Left colon (tissue), 2 donors: ENCODE data around the gene XPOT. TPM values are rescaled to one million over a fixed set of nuclear protein-coding genes. Genes with fewer than 3 reads are reported as not detected.

ENCODE experiments used
- ATAC-seq: fragments of 200-7000 bp; cut with Tn5 transposase; one replicate; pipeline ENCODE4 v1.9.1; 2020; ENCODE audit warnings: mild to moderate bottlenecking, moderate library complexity
- DNase-seq, 2 donors: peaks; one replicate each; pipeline ENCODE4 v3.0.0-alpha.2; 2020
- intact Hi-C, 2 donors: fragments of 100-400 bp; cut with DNase I in 1 of 2; cut with micrococcal nuclease in 1 of 2; formaldehyde crosslinking; loops; one replicate each; pipeline versions ENCODE4 v1.11.2 to v1.14.0; 2022; cut with DNase I, micrococcal nuclease
- total RNA-seq, 2 donors: library from RNA; stranded (reverse); fragmentation: NEBNext Ultra II Directional; extraction: Animal tissue kit (Norgen Biotek cat#: 25700); gene quantifications; one replicate each; pipeline ENCODE4 v1.2.1, GENCODE V29; 2021
- donor health status: DM: no; HTN: no; CAD: no.
- donor health status: DM: yes; HTN: yes; CAD: no.

XPOT gene
- total RNA-seq, 2 donors from 2014 or later: 24.3 to 30.4 TPM

DNA sequence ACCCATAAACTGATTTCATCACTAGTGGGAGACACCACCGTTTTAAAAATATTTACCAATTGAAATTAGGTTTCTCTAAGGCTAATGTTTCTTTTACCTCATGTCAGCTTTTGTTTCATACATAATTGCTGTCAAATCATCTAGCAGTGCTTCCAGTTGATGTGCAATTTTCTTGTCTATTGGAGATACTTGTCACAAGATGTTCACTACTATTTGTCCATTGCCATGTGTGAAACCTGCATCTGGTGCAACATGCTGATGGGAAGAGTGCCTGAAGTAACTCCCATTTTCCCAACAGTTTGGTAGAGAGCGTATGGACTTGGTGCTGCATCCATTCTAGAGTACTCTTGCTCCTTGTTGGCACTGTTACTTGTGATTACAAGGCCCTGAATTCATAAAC is 9.7 kb downstream of the XPOT start:
- ATAC-seq: no peak
- DNase-seq: no peak
- intact Hi-C loops: no loop called here

DNA sequence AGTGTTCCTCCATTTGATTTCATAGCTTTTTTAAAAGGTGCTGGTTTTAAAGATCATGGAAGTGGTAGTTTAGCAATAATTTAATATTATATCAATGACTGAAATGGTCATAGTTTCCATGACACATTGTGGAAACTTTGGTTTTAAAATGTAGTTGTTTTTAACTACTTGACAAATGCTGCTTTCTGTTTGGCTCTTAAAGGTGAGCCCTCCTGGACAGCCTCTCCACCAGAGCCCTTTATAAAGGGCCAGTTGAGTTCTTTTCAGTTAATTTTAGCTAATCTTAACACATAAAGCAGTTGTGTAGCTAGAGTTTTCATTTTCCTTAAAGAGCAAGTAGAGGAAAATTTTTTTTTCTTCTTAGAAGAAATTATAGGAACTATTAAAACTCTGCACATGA is 14.0 kb downstream of the XPOT start:
- ATAC-seq (no peak), DNase-seq (no peak)
- intact Hi-C loops: no loop called here

DNA sequence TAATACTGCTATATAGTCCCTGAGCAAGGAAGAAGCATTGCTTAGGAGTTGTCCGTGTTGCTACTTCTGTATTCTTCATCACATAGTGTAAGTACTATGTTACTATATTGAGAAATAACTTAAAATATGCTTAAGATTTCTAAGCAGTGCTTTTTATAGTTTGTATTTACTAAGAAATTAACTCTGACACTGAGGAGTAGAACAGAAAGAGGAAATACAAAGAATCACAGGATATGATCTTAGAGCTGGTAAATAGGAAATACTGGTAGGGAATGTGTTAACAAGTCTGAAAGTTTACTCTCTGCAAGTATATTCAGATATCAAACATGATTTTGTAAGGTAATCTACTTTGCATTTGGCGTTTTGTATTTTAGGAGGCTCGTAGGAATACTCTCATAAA is 15.5 kb downstream of the XPOT start:
- intact Hi-C loops: no loop called here
- DNase-seq (no peak), ATAC-seq (no peak)

DNA sequence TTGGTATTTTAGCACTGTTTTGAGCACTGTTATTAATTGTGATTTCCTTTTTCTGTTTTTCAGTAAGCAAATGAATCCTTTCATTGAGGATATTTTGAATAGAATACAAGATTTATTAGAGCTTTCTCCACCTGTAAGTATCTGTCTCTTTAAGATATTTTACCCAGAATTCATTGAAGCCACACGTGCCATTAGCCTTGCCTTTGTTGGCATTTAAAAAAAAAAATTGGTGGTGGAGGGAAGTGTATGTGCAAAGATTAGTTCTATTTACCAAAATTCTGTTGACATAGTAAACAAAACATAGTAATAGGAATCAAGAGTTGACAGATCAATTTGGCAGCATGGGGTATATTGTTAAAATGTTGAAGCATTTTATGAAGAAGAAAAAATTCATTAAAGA is 23.8 kb downstream of the XPOT start:
- ATAC-seq (no peak), DNase-seq (no peak)
- intact Hi-C loops: no loop called here

DNA sequence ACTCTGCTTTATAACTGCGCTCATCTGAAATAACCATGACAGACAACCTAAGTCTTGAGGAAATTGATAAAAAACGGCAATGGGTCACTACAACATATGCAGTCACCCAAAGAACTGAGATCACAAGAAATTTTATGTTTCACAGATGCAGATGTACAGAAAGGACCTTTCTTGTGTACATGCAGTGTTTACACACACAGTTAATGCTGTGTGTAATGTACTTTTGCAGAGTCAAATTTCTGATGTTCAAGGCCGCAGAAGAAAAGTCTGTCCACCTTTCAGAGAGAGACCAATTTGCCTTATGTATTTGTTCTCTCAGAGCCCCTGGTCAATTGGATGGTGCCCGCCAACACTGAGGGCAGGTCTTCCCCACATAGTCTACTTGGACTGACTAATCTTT is 24.8 kb downstream of the XPOT start:
- intact Hi-C loops: no loop called here

DNA sequence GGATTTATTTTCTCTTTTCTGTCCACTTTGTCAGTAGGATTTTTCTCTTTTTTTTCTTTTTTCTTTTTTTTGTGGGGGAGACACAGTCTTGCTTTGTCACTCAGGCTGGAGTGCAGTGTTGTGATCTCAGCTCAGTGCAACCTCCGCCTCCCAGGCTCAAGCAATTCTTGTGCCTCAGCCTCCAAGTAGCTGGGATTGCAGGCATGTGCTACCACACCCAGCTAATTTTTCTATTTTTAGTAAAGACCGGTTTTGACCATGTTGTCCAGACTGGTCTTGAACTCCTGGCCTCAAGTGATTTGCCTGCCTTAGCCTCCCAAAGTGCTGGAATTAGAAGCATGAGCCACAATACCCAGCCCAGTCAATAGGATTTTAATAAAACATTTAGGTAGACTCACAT is 26.7 kb downstream of the XPOT start:
- DNase-seq (no peak), ATAC-seq (no peak)
- intact Hi-C loops: loop anchor here in 1 of 2 donors (10.0 kb wide), 1 partner anchor 54 kb away; no protein-coding TSS in a partner anchor

More for the DNA sequence above, 24.8 kb downstream of the XPOT start:
- no peak for DNase-seq
- no peak for ATAC-seq

DNA sequence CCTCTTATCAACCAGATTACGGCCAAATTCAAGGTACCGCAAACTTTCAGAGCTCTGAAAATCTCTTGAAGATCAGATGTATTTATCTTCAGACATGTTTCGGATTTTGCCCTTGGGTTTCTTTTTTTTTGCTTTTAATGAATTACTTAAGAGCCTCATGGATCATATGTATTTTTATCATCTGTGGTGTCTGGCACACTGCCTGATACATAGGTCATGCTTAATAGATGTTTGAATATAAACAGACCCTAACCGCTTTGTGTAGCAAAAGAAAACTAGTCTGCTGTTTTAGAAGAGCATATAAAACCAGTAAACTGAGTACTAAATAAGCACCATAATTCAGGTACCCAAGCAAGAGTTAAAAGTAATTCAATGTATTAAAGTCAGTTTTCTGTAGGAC is 27.6 kb downstream of the XPOT start:
- DNase-seq (no peak), ATAC-seq (no peak)
- intact Hi-C loops: loop anchor here in 1 of 2 donors (10.0 kb wide), 1 partner anchor 53 kb away; no protein-coding TSS in a partner anchor

DNA sequence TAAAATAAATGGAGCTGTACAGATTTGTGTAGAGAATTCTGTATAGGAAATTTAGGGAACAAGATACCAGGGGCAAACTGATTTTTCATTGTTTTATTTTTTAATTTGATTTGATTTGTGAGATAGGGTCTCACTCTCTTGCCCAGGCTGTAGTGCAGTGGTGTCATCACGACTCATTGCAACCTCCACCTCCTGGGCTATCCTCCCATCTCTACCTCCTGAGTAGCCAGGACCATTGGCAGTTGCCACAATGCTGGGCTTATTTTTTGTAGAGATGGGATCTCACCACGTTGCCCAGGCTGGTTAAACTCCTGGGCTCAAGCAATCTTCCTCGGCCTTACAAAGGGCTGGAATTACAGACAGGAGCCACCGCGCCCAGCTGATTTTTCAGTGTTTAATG is 29.7 kb downstream of the XPOT start:
- no peak for ATAC-seq
- intact Hi-C loops: loop anchor here in 1 of 2 donors (10.0 kb wide), 1 partner anchor 51 kb away; no protein-coding TSS in a partner anchor
- DNase-seq: no peak

DNA sequence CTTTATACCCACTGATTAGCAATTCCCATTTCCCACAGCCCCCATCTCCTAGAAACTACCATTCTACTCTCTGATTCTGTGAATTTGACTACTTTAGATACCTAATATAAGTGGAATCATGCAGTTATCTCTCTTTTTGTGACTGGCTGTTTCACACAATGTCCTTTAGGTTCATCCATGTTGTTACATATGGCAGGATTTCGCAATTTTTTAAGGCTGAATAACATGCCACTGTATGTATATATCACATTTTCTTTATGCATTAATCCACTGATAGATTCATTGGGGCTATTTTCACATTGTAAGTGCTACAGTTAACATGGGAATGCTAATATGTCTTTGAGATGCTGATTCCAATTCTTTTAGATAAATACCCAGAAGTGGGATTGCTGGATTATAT is 35.9 kb downstream of the XPOT start:
- intact Hi-C loops: no loop called here
- ATAC-seq (no peak), DNase-seq (no peak)

DNA sequence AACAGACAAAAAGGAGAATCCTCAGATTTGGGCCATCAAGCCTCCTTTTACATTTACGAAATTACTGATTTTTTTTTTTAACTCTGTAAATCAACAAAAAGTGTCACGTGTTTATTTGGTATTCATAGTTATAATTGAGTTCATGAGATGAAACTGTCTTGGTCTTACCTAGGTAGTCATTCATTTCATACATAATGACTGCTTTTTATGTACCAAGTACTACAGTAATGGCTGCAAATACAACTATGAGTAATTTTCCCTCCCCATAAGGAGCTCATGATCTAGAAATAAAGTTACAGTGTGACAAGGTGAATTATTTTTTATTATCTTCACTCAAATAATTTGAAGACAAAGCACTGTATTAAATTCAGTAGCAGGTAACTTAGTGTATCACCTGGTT is 41.3 kb downstream of the XPOT start:
- intact Hi-C loops: no loop called here
- DNase-seq (no peak), ATAC-seq (no peak)

DNA sequence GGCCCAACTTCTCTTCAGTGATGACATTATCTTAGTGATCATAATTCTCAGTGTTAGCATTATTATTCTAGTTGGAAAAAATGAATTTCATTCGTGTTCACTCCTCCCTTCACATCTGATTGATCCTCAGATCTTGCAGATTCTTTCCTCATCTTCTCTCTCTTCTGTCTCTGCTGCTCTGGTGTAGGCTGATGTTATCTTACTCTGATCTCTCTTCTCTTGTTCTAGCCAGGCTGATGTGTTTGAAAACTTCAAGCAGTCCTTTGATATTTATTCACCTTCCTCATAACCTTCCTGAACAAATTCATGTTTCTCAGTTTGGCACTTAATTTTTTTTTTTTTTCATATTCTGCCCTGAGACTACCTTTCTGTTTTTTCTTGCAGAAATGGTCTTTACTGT is 42.1 kb downstream of the XPOT start:
- intact Hi-C loops: no loop called here
- ATAC-seq (no peak), DNase-seq (no peak)

DNA sequence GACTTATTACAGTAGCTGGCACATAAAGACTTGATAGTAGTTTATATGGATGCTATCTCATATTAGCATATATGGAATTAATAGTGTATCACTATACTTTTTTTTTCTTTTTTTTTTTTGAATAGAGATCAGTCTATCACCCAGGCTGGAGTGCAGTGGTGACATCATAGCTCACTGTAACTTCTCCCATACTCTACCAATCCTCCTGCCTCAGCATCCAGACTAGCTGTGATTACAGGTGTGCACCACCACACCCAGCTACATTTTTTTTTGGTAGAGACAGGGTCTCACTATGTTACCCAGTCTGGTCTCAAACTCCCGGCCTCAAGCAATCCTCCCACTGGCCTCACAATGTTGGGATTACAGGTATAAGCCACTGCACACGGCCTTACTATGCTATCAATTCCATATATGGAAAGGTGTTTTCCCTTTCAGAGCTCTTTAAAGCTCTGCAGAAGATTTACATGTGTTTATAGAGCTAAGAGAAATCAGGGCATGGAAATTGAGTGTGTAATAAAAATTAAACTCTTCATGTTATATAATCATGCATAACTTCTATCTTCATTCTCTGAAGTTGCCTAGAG is 46.0 kb downstream of the XPOT start:
- intact Hi-C loops: no loop called here
- ATAC-seq: no peak
- no peak for DNase-seq

DNA sequence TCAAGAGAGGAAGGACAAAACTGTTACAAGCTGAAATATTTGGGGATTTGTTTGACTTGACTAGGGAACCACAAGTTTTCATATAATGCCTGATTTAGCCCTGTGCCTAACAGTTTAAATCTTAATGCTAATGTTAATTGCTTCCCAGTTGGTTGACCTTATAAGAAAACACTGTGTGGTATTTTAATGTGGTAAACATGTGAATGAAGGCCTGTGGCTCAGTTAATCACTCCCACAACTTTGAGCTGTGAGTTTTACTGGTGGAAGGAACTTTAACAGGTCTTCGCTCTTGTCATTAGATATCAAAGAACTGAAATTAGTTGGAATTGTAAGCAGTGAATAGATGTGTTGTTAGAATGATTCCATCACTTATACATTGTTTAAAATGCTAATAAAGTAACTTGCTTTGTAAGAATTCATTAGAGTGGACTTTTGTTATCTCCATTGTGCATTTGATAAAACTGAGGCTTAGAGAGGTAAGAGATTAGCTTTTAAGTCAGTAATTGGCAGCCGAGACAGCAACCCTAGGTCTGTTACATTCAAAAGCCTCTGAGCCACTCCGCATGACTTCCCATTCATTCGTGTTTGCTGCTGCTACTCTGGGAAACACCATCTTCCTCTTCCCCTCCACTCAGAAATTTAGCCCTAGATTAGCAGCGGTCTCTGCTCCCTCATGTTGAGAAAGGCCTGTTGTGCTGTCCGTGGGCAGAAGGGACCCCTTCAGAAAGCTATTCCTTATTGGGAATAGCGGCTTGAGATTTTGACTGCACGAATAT is 46.7 kb downstream of the XPOT start:
- ATAC-seq (no peak), DNase-seq (no peak)
- intact Hi-C loops: no loop called here

DNA sequence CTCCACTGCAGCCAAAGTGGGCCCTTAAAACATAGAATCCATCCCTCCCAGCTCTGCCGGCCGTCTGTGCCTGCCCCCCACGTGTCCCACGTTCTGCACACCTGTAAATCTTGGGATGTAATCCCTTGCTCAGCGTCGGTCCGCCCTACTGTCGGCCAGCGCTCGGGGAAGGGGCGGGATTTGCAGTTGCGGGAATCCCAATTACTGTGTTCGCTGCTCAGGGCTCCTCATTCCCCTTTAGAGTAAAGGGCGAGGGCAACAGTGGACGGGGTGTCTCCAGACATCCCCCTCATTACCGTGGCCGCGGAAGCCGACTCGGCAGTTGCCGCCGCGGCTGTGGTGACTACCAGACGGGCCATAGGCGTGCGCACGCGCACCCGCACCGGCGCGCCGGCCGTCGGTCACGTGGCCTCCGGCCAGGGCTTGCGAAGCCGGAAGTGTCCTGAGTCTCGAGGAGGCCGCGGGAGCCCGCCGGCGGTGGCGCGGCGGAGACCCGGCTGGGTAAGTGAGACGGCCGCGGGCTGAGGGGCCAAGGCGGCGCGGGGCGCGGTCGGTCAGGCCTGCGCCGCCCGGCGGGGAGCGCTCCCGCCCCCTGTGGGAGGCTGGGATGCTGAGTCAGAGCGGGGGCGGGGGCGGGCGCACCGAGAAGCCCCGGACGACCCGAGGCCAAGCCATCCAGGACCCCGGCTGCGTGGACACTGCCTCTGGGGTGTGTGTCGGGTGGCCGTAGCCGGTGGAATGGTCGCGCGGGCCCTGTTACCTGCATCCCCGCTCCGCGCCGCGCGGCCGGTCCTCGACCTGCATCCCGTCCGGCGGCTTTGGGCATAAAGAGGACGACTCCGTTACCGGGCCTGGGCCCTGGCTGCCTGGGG is 47.7 kb downstream of the XPOT start, which contains the start of gene TBK1:
Gene TBK1, plus strand, starts transcription at position 434 of the 872 bp plus-strand sequence. CDS start 3,751 bp downstream, outside the sequence.
- ATAC-seq: peak; percentile 94
- peak; percentile 85 to 90 for DNase-seq
- intact Hi-C loops: no loop called here

DNA sequence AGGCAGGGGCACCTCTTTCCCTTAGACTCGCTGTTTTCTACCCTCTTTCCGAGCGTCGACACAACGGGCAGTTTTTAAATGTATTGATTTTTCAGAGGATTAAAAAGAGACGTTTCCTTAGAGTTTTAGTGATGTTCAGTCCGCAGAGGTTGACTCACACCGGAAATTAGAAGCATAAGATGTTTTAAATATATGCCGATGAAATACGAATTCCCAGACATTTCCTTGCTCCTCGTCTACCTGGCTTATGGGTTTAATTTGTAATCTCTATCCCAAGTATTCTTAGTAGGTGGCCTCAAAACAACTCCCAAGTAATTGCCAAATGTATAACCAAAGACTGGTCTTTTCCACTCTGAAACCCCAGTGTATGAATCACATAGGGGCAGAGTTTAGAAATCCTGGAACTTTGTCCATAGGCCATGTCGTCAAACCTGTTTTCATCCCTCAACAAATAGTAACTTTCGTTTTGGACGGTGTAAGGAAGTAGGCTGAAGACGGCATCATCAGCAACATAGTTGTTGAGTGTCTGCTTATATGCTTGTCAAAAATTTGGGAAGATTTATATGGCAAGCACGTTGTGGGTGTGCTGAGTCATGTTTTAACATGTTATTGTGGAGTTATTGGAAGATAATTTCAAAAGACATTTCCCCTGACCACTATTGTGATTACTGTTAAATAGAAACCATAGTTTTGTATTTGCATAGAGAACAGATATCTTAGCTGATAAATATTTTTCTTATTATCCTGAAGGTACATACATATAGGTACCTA is 48.6 kb downstream of the XPOT start:
- no peak for DNase-seq
- ATAC-seq: peak; percentile 69
- intact Hi-C loops: no loop called here

DNA sequence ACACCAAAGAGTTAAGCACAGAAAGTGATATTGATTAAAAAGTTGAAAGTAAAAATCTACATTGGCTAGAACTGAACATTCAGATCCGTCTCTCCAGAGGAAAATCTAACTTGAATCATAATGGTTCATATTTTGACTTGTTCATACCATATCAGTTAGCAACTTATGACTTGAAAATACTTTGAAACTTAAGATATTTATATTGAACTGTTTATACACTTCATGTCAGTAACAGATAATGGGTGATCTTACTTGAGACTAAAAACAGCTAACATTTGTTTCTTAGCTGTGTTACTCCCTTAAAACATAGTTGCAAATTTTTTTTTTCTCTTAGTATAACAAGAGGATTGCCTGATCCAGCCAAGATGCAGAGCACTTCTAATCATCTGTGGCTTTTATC is 51.3 kb downstream of the XPOT start:
- ATAC-seq (no peak), DNase-seq (no peak)
- intact Hi-C loops: no loop called here

DNA sequence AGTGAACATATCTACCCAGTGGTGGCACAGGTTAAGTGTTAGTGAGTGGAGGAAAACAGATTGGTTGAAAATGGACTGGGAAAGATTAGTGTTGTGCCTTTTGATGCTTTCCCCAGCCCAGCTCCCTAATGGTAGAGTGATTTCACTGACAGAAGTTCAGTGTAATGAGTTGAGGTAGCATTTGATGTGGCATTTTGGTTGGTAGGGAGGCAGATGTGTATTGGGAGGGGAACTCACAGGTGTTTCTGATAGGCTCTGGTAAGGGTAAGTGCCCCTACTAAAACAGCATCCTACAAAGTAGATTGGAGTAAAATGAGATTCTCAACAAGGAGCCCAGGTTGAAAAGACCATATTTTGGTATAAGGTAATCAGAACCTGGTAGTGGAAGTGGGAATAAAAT is 51.9 kb downstream of the XPOT start:
- DNase-seq (no peak), ATAC-seq (no peak)
- intact Hi-C loops: no loop called here

DNA sequence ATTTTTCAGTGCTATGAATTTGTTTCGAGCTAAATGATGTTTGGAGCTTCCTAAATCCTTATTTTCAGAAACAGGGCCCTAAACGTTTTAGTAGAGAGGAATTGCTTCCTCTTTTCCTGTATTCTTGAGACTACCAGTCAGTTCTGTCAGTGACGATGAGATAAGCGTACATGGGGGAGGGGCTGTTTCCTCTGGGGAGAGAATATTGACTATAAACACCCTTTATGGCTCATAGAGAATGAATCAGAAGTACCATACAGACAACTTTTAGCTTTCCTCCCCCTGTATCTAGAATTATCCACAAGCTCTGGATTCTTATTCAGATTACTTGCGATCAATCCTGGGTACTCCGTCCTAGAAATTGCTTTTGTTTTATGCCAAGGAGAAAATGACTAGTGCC is 52.8 kb downstream of the XPOT start:
- no peak for DNase-seq

DNA sequence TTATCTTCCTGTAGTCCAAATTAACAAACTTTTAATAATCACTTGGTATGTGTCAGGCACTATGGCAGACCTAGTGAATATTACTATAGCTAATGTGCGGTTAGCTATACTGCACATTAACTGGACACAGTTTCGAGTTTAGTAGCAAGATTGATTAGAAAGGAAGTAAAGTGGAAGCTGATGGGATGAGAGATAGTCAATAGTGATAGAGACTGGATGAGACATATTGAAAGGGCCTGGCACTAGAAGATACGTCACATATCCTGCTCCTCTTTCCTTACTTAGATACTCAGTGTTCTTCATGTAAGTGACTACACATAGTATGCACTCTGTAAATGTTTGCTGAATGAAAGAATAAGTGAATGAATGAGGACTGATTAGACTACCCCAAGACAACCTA is 53.3 kb downstream of the XPOT start:
- DNase-seq: no peak
- ATAC-seq: no peak
- intact Hi-C loops: no loop called here

More for the DNA sequence above, 52.8 kb downstream of the XPOT start:
- intact Hi-C loops: no loop called here
- ATAC-seq: no peak
